Neural cell (in vitro differentiated cells): ENCODE data around the gene TK1. TPM values are rescaled to one million over a fixed set of nuclear protein-coding genes. Genes with fewer than 3 reads are reported as not detected.

ENCODE experiments used
- H2AFZ ChIP-seq: fragments of 200-600, 300-800 bp; sonication (generic), shearing (Covaris generic); 2 replicates; pipeline ENCODE4 v1.6.0; 2014; ENCODE audit warnings: low read depth, mild to moderate bottlenecking, antibody characterized with exemption, low read length, moderate library complexity
- H3F3A ChIP-seq: fragments of 200-600 bp; shearing (Covaris generic); 2 replicates; pipeline ENCODE4 v1.6.1; 2016; ENCODE audit warnings: mild to moderate bottlenecking, moderate library complexity, mixed read lengths, antibody characterized with exemption, low read length; ENCODE audit not compliant: insufficient read depth, poor library complexity, severe bottlenecking
- H3K27ac ChIP-seq: fragments of 200-600, 300-800 bp; sonication (generic), shearing (Covaris generic); 2 replicates; pipeline ENCODE4 v1.5.1; 2014; ENCODE audit warnings: mild to moderate bottlenecking, low read length, moderate library complexity
- H3K27me3 ChIP-seq: fragments of 300-800, 200-600 bp; sonication (generic), shearing (Covaris generic); 2 replicates; pipeline ENCODE4 v1.6.0; 2014; ENCODE audit warnings: mild to moderate bottlenecking, low read depth, low read length, moderate library complexity; ENCODE audit not compliant: insufficient read depth
- H3K36me3 ChIP-seq: fragments of 300-800, 200-600 bp; sonication (generic), shearing (Covaris generic); 2 replicates; pipeline ENCODE4 v1.5.1; 2014; ENCODE audit warnings: mild to moderate bottlenecking, antibody characterized with exemption, low read length, moderate library complexity; ENCODE audit not compliant: insufficient read depth
- H3K4me2 ChIP-seq: fragments of 300-800, 200-600 bp; sonication (generic), shearing (Covaris generic); 2 replicates; pipeline ENCODE4 v1.6.0; 2014; ENCODE audit warnings: mild to moderate bottlenecking, low read length
- H3K4me3 ChIP-seq: fragments of 300-800, 200-600 bp; sonication (generic), shearing (Covaris generic); 2 replicates; pipeline ENCODE4 v1.5.1; 2014; ENCODE audit warnings: mild to moderate bottlenecking, low read length, moderate library complexity
- H3K79me2 ChIP-seq: fragments of 200-600 bp; shearing (Covaris generic); replicated peaks from 2 replicates; pipeline ENCODE4 v1.6.0; 2014; ENCODE audit warnings: mild to moderate bottlenecking, low read length, moderate library complexity; ENCODE audit not compliant: insufficient read depth
- H3K9ac ChIP-seq: fragments of 300-800, 200-600 bp; sonication (generic), shearing (Covaris generic); 2 replicates; pipeline ENCODE4 v1.6.1; 2016; ENCODE audit warnings: mild to moderate bottlenecking, low read length, mixed read lengths
- H3K9me2 ChIP-seq: fragments of 200-600 bp; shearing (Covaris generic); 2 replicates; pipeline ENCODE4 v1.6.1; 2016; ENCODE audit warnings: mild to moderate bottlenecking, low read length, mixed read lengths; ENCODE audit not compliant: insufficient read depth
- H3K9me3 ChIP-seq: fragments of 200-600, 300-800 bp; sonication (generic), shearing (Covaris generic); 2 replicates; pipeline ENCODE4 v1.6.1; 2016; ENCODE audit warnings: mild to moderate bottlenecking, mixed run types, low read length, moderate library complexity, mixed read lengths
- H4K20me1 ChIP-seq: fragments of 200-600 bp; shearing (Covaris generic); 2 replicates; pipeline ENCODE4 v1.6.1; 2016; ENCODE audit warnings: mild to moderate bottlenecking, mixed run types; ENCODE audit not compliant: insufficient read depth
- CTCF ChIP-seq: fragments of 450-650 bp; IDR thresholded peaks from 2 replicates; pipeline ENCODE4 v1.5.1; 2014; ENCODE audit warnings: antibody characterized with exemption, mild to moderate bottlenecking, moderate library complexity; ENCODE audit not compliant: poor library complexity, severe bottlenecking
- EP300 ChIP-seq: fragments of 450-650 bp; conservative IDR thresholded peaks from 2 replicates; pipeline ENCODE4 v1.6.1; 2014; ENCODE audit warnings: antibody characterized with exemption, mild to moderate bottlenecking, moderate library complexity; ENCODE audit not compliant: poor library complexity, severe bottlenecking
- EZH2 ChIP-seq: fragments of 200-600, 300-800 bp; shearing (Covaris generic), sonication (generic); IDR thresholded peaks from 2 replicates; pipeline ENCODE4 v1.6.1; 2014; ENCODE audit warnings: antibody characterized with exemption, low read length, borderline replicate concordance, mild to moderate bottlenecking; ENCODE audit not compliant: insufficient read depth, poor library complexity, severe bottlenecking
- MXI1 ChIP-seq: fragments of 450-650 bp; conservative IDR thresholded peaks from 2 replicates; pipeline ENCODE4 v1.6.1; 2014; ENCODE audit warnings: antibody characterized with exemption, mild to moderate bottlenecking; ENCODE audit not compliant: poor library complexity, severe bottlenecking
- POLR2AphosphoS5 ChIP-seq: IDR thresholded peaks from 2 replicates; pipeline ENCODE4 v1.6.1; 2012
- RAD21 ChIP-seq: fragments of 450-650 bp; conservative IDR thresholded peaks from 2 replicates; pipeline ENCODE4 v1.6.1; 2014; ENCODE audit warnings: antibody characterized with exemption, mild to moderate bottlenecking, moderate library complexity
- REST ChIP-seq: IDR thresholded peaks from 2 replicates; pipeline ENCODE4 v1.6.1; 2012; ENCODE audit warnings: borderline replicate concordance
- SMC3 ChIP-seq: fragments of 450-650 bp; conservative IDR thresholded peaks from 2 replicates; pipeline ENCODE4 v1.6.1; 2014; ENCODE audit warnings: antibody characterized with exemption, mild to moderate bottlenecking, moderate library complexity; ENCODE audit not compliant: poor library complexity
- TAF1 ChIP-seq: IDR thresholded peaks from 2 replicates; pipeline ENCODE4 v1.6.1; 2012; ENCODE audit warnings: low read depth
- polyA plus RNA-seq: library from polyadenylated mRNA; depleted of rRNA; stranded (reverse); fragments of >200 nt; gene quantifications from 2 replicates; pipeline ENCODE4 v1.2.3, GENCODE V29; 2014

TK1 gene
- polyA plus RNA-seq, 1 donor from 2014 or later = 1.1 TPM

GRCh38 chr17:78154903-78155811, 31.7 kb downstream of the TK1 start:
- no peak overlapping the region for H3K27ac ChIP-seq
- TF ChIP-seq EZH2 = no peak
- TF ChIP-seq CTCF = no peak
- no peak for TF ChIP-seq SMC3
- no peak for TF ChIP-seq RAD21
- no peak for TF ChIP-seq TAF1
- TF ChIP-seq POLR2AphosphoS5 = no peak
- no peak for TF ChIP-seq REST
- TF ChIP-seq EP300 = no peak
- no peak for TF ChIP-seq MXI1
- no peak overlapping the region for H2AFZ ChIP-seq
- H3K4me3 ChIP-seq = no peak overlapping the region
- no peak overlapping the region for H3K9ac ChIP-seq
- H4K20me1 ChIP-seq = no peaks in the 10 kb centered on the region
- H3K27me3 ChIP-seq = no peaks in the 10 kb centered on the region
- H3K79me2 ChIP-seq = no peaks in the 10 kb centered on the region
- H3K9me2 ChIP-seq = no peaks in the 10 kb centered on the region
- no peak overlapping the region for H3K4me2 ChIP-seq
- no peaks in the 10 kb centered on the region for H3K9me3 ChIP-seq
- no peaks in the 10 kb centered on the region for H3K36me3 ChIP-seq
- no peaks in the 10 kb centered on the region for H3F3A ChIP-seq

GRCh38 chr17:78151514-78152008, 35.3 kb downstream of the TK1 start:
- no peaks in the 10 kb centered on the region for H3F3A ChIP-seq
- H3K9me2 ChIP-seq = no peaks in the 10 kb centered on the region
- H3K27me3 ChIP-seq = no peaks in the 10 kb centered on the region
- TF ChIP-seq EZH2 (no peak), MXI1 (no peak), SMC3 (no peak), POLR2AphosphoS5 (no peak), EP300 (no peak), CTCF (no peak), REST (no peak), TAF1 (no peak), RAD21 (no peak)
- no peak overlapping the region for H3K4me3 ChIP-seq
- no peak overlapping the region for H3K4me2 ChIP-seq
- H3K36me3 ChIP-seq = no peaks in the 10 kb centered on the region
- no peaks in the 10 kb centered on the region for H4K20me1 ChIP-seq
- no peak overlapping the region for H3K9ac ChIP-seq
- no peaks in the 10 kb centered on the region for H3K79me2 ChIP-seq
- no peak overlapping the region for H2AFZ ChIP-seq
- H3K9me3 ChIP-seq = no peaks in the 10 kb centered on the region
- H3K27ac ChIP-seq = no peak overlapping the region
